ENCODE measurements around the gene WBP1L.

DNA sequence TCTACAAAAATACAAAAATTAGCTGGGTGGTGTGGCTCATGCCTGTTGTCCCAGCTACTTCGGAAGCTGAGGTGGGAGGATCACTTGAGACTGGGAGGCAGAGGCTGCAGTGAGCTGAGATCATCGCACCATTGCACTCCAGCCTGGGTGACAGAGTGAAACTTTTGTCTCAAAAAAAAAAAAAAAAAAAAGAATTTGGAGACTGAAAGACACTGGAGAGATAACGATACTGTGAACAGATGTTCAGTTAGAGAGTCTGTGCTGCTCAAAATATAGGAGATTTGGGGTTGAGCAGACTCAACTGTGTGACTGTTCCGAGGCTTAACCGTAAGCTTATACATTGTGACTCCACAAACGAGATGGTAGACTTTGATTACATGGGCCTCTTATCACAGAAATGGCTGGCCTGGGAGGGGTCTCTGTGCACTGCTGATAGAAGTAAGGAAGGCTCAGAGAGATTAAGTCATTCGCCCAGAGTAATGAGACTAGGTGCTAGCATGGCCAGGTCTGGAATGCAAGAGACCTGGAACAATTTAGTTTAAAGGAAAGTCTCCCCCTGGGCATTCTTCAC lies 19.4 kb downstream of the WBP1L start:
- TF ChIP-seq, protein P1, sequence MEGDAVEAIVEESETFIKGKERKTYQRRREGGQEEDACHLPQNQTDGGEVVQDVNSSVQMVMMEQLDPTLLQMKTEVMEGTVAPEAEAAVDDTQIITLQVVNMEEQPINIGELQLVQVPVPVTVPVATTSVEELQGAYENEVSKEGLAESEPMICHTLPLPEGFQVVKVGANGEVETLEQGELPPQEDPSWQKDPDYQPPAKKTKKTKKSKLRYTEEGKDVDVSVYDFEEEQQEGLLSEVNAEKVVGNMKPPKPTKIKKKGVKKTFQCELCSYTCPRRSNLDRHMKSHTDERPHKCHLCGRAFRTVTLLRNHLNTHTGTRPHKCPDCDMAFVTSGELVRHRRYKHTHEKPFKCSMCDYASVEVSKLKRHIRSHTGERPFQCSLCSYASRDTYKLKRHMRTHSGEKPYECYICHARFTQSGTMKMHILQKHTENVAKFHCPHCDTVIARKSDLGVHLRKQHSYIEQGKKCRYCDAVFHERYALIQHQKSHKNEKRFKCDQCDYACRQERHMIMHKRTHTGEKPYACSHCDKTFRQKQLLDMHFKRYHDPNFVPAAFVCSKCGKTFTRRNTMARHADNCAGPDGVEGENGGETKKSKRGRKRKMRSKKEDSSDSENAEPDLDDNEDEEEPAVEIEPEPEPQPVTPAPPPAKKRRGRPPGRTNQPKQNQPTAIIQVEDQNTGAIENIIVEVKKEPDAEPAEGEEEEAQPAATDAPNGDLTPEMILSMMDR (IDR thresholded peaks at IDR 0.05; ENCODE audit: low read depth, low read length), result no peak
- TF ChIP-seq POLR2A (IDR thresholded peaks at IDR 0.05; ENCODE audit: extremely low read depth, insufficient read length) (no peak), MYC (IDR thresholded peaks at IDR 0.05; ENCODE audit: low read depth, low read length) (no peak)
- TF ChIP-seq, protein P2, sequence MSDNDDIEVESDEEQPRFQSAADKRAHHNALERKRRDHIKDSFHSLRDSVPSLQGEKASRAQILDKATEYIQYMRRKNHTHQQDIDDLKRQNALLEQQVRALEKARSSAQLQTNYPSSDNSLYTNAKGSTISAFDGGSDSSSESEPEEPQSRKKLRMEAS (IDR thresholded peaks at IDR 0.05; ENCODE audit: low read depth, low read length), result no peak
